ENCODE data around the gene PRSS36.
A peak's percentile ranks its signal among the peaks of the same experiment; 100 is the strongest.

Gene PRSS36

DNA sequence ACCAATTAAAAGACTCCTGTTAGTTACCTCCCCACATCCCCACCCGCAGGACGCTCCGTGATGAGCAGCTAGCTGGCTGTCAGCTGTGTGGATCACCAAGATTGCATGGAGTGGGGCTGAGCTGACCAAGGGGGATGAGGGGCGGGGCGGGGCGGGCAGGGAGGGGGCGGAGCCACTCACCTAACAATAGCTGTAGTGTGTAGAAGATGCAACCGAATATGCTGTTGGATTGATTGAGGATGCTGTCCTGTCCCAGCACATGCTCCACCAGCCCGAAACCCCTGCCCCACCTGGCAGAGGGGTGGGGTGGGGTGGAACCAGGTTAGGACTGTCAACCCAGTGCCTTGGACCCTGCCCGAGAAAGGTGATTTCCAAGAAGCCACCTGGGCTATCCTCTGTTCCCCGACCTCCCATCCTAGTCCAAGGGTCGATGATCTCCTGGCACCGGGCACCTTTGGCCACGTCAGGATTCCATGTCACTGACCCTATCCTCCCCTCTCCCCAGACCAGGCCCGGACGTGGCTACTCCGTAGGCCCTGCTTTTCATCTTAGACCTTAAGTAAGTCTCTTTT, 56.6 kb downstream of the PRSS36 start:
- CTCF ChIA-PET, result interaction anchor here (0.5 to 1.2 kb wide), 2 partner anchors 45 to 61 kb away, joined by 4 to 5 read pairs; no protein-coding TSS in a partner anchor

DNA sequence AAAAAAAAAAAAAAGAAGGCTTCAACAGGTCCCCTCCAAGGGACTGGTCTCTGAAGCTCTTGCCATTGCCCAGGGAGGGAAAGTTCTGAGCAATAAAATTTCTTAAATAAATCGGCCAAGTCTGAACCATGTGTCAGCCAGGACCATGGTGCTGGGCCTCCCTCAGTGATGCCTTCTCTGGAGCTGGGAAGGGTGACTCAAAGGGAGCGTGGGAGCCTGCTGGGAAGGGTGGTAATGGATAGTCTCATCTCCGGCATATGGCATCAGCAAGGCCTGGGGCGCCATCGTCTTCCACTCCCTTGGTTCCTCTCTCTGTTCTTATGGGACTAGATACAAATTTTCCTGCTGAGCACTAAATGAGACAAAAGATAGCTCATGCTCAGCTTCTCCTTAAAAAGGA, 57.5 kb downstream of the PRSS36 start:
- Histone ChIP-seq H3K9me3 (ENCODE audit: control insufficient read depth, insufficient read depth, low read depth, low read length) (no peaks in the 10 kb centered on the region), H3K36me3 (ENCODE audit: control insufficient read depth in 2 of 2, insufficient read depth in 1 of 2, low read length in 2 of 2) (peaks cover 0 to 34% of the 10 kb centered on the region in 2 experiments; a peak in 2 of 3 replicates), H3K4me1 (ENCODE audit: control insufficient read depth, insufficient read depth, low read length) (peaks cover 3% of the 10 kb centered on the region; the same call in 1 of the 2 replicates), H3K27ac (ENCODE audit: extremely low read depth, low read depth, low read length) (no peak overlapping the region), H3K4me3 (ENCODE audit: low read depth, low read length) (no peak overlapping the region)
- ChIA-PET CTCF (interaction anchor here (0.7 to 0.8 kb wide), 3 partner anchors 10 to 107 kb away, joined by 3 to 9 read pairs (median 3); partner anchors contain the start of gene HSD3B7), POLR2A (interaction anchor here (0.6 to 4.0 kb wide), 9 partner anchors 8 to 1268 kb away, joined by 3 to 26 read pairs (median 5); partner anchors contain the start of genes FUS, KAT8, STX4 and ZNF646)
- TF ChIP-seq SCRT2 (tag by site-specific recombination; IDR thresholded peaks at IDR 0.05), result peak; percentile 51; the same call in 1 of the 2 replicates
- TF ChIP-seq, protein P1, sequence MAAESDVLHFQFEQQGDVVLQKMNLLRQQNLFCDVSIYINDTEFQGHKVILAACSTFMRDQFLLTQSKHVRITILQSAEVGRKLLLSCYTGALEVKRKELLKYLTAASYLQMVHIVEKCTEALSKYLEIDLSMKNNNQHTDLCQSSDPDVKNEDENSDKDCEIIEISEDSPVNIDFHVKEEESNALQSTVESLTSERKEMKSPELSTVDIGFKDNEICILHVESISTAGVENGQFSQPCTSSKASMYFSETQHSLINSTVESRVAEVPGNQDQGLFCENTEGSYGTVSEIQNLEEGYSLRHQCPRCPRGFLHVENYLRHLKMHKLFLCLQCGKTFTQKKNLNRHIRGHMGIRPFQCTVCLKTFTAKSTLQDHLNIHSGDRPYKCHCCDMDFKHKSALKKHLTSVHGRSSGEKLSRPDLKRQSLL (tag by site-specific recombination; IDR thresholded peaks at IDR 0.05), result no peak

More for the DNA sequence above, 56.6 kb downstream of the PRSS36 start:
- POLR2A ChIA-PET, result interaction anchor here (1.1 to 4.0 kb wide), 9 partner anchors 9 to 367 kb away, joined by 3 to 26 read pairs (median 6); partner anchors contain the start of genes ARMC5, FUS, KAT8 and STX4
- Histone ChIP-seq H3K4me3 (ENCODE audit: low read depth, low read length) (peak overlapping the region; percentile 8), H3K4me1 (ENCODE audit: control insufficient read depth, insufficient read depth, low read length) (peaks cover 3% of the 10 kb centered on the region; the same call in 1 of the 2 replicates), H3K9me3 (ENCODE audit: control insufficient read depth, insufficient read depth, low read depth, low read length) (no peaks in the 10 kb centered on the region), H3K36me3 (ENCODE audit: control insufficient read depth in 2 of 2, insufficient read depth in 1 of 2, low read length in 2 of 2) (peaks cover 0 to 32% of the 10 kb centered on the region in 2 experiments; a peak in 2 of 3 replicates), H3K27ac (ENCODE audit: extremely low read depth, low read depth, low read length) (no peak overlapping the region)
- TF ChIP-seq SP2 (tag by site-specific recombination; IDR thresholded peaks at IDR 0.05) (peak; percentile 51), ZBTB17 (tag by site-specific recombination; IDR thresholded peaks at IDR 0.05) (peak; percentile 26; the same call in 1 of the 2 replicates), ZNF747 (tag by site-specific recombination; IDR thresholded peaks at IDR 0.05) (no peak), SP3 (tag by site-specific recombination; IDR thresholded peaks at IDR 0.05) (peak; percentile 60), KLF9 (tag by site-specific recombination; IDR thresholded peaks at IDR 0.05; ENCODE audit: low read depth) (peak; percentile 44; the same call in 1 of the 2 replicates)
- TF ChIP-seq, protein P2, sequence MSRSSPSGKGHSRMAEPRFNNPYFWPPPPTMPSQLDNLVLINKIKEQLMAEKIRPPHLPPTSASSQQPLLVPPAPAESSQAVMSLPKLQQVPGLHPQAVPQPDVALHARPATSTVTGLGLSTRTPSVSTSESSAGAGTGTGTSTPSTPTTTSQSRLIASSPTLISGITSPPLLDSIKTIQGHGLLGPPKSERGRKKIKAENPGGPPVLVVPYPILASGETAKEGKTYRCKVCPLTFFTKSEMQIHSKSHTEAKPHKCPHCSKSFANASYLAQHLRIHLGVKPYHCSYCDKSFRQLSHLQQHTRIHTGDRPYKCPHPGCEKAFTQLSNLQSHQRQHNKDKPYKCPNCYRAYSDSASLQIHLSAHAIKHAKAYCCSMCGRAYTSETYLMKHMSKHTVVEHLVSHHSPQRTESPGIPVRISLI (tag by site-specific recombination; IDR thresholded peaks at IDR 0.05), result peak; percentile 95

DNA sequence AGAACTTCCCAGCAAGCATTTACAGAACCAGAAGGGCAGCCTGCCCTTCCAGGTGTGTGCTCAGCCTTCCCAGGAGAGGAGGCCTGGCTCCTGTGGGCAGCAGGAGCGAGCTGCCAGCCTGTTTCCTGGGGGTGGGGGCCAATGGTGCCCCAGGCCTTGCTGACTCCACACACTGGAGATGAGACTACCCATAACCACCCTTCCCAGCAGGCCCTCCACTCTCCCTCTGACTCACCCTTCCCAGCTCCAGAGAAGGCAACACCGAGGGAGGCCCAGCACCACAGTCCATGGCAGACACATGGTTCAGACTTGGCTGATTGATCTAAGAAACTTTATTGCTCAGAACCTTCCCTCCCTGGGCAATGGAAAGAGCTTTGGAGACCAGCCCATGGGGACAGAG, 59.3 kb downstream of the PRSS36 start:
- POLR2A ChIA-PET, result interaction anchor here (1.1 to 2.0 kb wide), 2 partner anchors 27 to 52 kb away, joined by 3 to 5 read pairs; partner anchors contain the start of gene KAT8
- Histone ChIP-seq H3K4me3 (ENCODE audit: low read depth, low read length) (no peak overlapping the region), H3K9me3 (ENCODE audit: control insufficient read depth, insufficient read depth, low read depth, low read length) (no peaks in the 10 kb centered on the region), H3K4me1 (ENCODE audit: control insufficient read depth, insufficient read depth, low read length) (peaks cover 3% of the 10 kb centered on the region; the same call in 1 of the 2 replicates), H3K27ac (ENCODE audit: extremely low read depth, low read depth, low read length) (no peak overlapping the region), H3K36me3 (ENCODE audit: control insufficient read depth in 2 of 2, insufficient read depth in 1 of 2, low read length in 2 of 2) (peaks cover 0 to 42% of the 10 kb centered on the region in 2 experiments; a peak in 2 of 3 replicates)
- CTCF ChIA-PET, result no interaction called here
- TF ChIP-seq ZBTB21 (tag by site-specific recombination; IDR thresholded peaks at IDR 0.05), result no peak
- TF ChIP-seq SP7 (tag by site-specific recombination; IDR thresholded peaks at IDR 0.05), result peak; percentile 17; the same call in 1 of the 2 replicates
- TF ChIP-seq ZIC2 (tag by site-specific recombination; IDR thresholded peaks at IDR 0.05), result peak; percentile 79
- TF ChIP-seq MZF1 (tag by site-specific recombination; IDR thresholded peaks at IDR 0.05; ENCODE audit: borderline replicate concordance), result no peak
- TF ChIP-seq, protein P3, sequence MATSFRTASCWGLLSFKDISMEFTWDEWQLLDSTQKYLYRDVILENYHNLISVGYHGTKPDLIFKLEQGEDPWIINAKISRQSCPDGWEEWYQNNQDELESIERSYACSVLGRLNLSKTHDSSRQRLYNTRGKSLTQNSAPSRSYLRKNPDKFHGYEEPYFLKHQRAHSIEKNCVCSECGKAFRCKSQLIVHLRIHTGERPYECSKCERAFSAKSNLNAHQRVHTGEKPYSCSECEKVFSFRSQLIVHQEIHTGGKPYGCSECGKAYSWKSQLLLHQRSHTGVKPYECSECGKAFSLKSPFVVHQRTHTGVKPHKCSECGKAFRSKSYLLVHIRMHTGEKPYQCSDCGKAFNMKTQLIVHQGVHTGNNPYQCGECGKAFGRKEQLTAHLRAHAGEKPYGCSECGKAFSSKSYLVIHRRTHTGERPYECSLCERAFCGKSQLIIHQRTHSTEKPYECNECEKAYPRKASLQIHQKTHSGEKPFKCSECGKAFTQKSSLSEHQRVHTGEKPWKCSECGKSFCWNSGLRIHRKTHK (tag by site-specific recombination; IDR thresholded peaks at IDR 0.05), result no peak
- no peak for TF ChIP-seq ZNF837 (tag by site-specific recombination; IDR thresholded peaks at IDR 0.05)
- no peak for TF ChIP-seq ZNF626 (tag by site-specific recombination; IDR thresholded peaks at IDR 0.05)
- no peak for TF ChIP-seq ZNF777 (tag by site-specific recombination; IDR thresholded peaks at IDR 0.05; ENCODE audit: borderline replicate concordance)
- no peak for TF ChIP-seq ZNF792 (tag by site-specific recombination; IDR thresholded peaks at IDR 0.05)
- peak; percentile 27; the same call in 1 of the 2 replicates for TF ChIP-seq GLIS1 (tag by site-specific recombination; IDR thresholded peaks at IDR 0.05)
- no peak for TF ChIP-seq HOXA7 (CRISPR knock-in tag; IDR thresholded peaks at IDR 0.05; ENCODE audit: borderline replicate concordance)
- TF ChIP-seq GLIS2 (tag by site-specific recombination; IDR thresholded peaks at IDR 0.05), result 0 out of 2 replicates have a peak, but pooled peaks have one; percentile 28
- TF ChIP-seq, protein P4, sequence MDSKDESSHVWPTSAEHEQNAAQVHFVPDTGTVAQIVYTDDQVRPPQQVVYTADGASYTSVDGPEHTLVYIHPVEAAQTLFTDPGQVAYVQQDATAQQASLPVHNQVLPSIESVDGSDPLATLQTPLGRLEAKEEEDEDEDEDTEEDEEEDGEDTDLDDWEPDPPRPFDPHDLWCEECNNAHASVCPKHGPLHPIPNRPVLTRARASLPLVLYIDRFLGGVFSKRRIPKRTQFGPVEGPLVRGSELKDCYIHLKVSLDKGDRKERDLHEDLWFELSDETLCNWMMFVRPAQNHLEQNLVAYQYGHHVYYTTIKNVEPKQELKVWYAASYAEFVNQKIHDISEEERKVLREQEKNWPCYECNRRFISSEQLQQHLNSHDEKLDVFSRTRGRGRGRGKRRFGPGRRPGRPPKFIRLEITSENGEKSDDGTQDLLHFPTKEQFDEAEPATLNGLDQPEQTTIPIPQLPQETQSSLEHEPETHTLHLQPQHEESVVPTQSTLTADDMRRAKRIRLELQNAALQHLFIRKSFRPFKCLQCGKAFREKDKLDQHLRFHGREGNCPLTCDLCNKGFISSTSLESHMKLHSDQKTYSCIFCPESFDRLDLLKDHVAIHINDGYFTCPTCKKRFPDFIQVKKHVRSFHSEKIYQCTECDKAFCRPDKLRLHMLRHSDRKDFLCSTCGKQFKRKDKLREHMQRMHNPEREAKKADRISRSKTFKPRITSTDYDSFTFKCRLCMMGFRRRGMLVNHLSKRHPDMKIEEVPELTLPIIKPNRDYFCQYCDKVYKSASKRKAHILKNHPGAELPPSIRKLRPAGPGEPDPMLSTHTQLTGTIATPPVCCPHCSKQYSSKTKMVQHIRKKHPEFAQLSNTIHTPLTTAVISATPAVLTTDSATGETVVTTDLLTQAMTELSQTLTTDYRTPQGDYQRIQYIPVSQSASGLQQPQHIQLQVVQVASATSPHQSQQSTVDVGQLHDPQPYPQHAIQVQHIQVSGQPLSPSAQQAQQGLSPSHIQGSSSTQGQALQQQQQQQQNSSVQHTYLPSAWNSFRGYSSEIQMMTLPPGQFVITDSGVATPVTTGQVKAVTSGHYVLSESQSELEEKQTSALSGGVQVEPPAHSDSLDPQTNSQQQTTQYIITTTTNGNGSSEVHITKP (tag by site-specific recombination; IDR thresholded peaks at IDR 0.05), result peak; percentile 48
